Caco-2 (cell line): Measurements from ENCODE around the gene LRRC7. TPM values are rescaled to one million over a fixed set of nuclear protein-coding genes. Genes with fewer than 3 reads are reported as not detected.

Experiments
- BruUV-seq: library from RNA; stranded (reverse); fragments of 400-500 nt; replicated peaks from 2 replicates; lab custom pipeline; 2021; lab: Mats Ljungman, UMichigan
- CTCF ChIA-PET: fragments of 300-600 bp; sonication (Branson Sonifier 250); formaldehyde crosslinking; loops from one replicate; lab custom pipeline; 2022; ENCODE audit warnings: antibody characterized with exemption; lab: Charles Lee
- POLR2A ChIA-PET: fragments of 300-600 bp; sonication (Branson Sonifier 250); formaldehyde crosslinking; loops from one replicate; lab custom pipeline; 2022; ENCODE audit warnings: antibody characterized with exemption; lab: Charles Lee
- DNase-seq, 2 experiments: peaks; one replicate each; pipeline versions ENCODE4 v3.0.0 to v3.0.0-alpha.2; 2020 to 2022
- H3K27me3 ChIP-seq: replicated peaks from 2 replicates; pipeline ENCODE4 v1.6.0; 2011; ENCODE audit warnings: low read length; ENCODE audit not compliant: control insufficient read depth, insufficient read depth
- H3K36me3 ChIP-seq: 2 replicates; pipeline ENCODE4 v1.5.1; 2011; ENCODE audit warnings: low read length; ENCODE audit not compliant: control insufficient read depth, insufficient read depth
- H3K4me1 ChIP-seq: fragments of 250-450 bp; sonication (Bioruptor Pico); 2 replicates; pipeline ENCODE4 v1.5.1; 2020; ENCODE audit warnings: mild to moderate bottlenecking
- H3K4me3 ChIP-seq: 2 replicates; pipeline ENCODE4 v1.5.1; 2011; ENCODE audit warnings: low read depth, mild to moderate bottlenecking, control low read depth, low read length
- H3K9me3 ChIP-seq: fragments of 250-450 bp; sonication (Bioruptor Pico); 2 replicates; pipeline ENCODE4 v1.5.1; 2020; ENCODE audit warnings: mild to moderate bottlenecking, moderate library complexity
- H3K27ac Mint-ChIP-seq: one replicate; pipeline ENCODE4 v1.8.0; 2022; ENCODE audit warnings: mixed read lengths; ENCODE audit not compliant: unreplicated experiment
- H3K27me3 Mint-ChIP-seq: one replicate; pipeline ENCODE4 v1.8.0; 2022; ENCODE audit warnings: mixed read lengths; ENCODE audit not compliant: insufficient read depth, unreplicated experiment
- H3K36me3 Mint-ChIP-seq: one replicate; pipeline ENCODE4 v1.8.0; 2022; ENCODE audit warnings: mild to moderate bottlenecking, mixed read lengths; ENCODE audit not compliant: insufficient read depth, unreplicated experiment
- H3K4me1 Mint-ChIP-seq: one replicate; pipeline ENCODE4 v1.8.0; 2022; ENCODE audit warnings: low read depth, mixed read lengths; ENCODE audit not compliant: unreplicated experiment
- H3K4me3 Mint-ChIP-seq: one replicate; pipeline ENCODE4 v1.8.0; 2022; ENCODE audit warnings: mild to moderate bottlenecking, moderate library complexity, mixed read lengths; ENCODE audit not compliant: unreplicated experiment
- H3K9me3 Mint-ChIP-seq: one replicate; pipeline ENCODE4 v1.8.0; 2022; ENCODE audit warnings: mixed read lengths; ENCODE audit not compliant: unreplicated experiment
- intact Hi-C: fragments of 100-400 bp; cut with micrococcal nuclease; formaldehyde crosslinking; loops from one replicate; pipeline ENCODE4 v1.10.0; 2022; ENCODE audit not compliant: unreplicated experiment
- total RNA-seq: library from RNA; stranded (reverse); gene quantifications from 2 replicates; pipeline ENCODE4 v1.2.3, GENCODE V29; 2022
- TF ChIP-seq, protein P1 (sequence below), 2 experiments: fragments of 200-600 bp in 1 of 2; IDR thresholded peaks; 1 replicate in 1 of 2; 2 replicates in 1 of 2; pipeline versions ENCODE4 v1.5.1 to v1.8.0; 2011 to 2022; ENCODE audit warnings: antibody characterized with exemption in 1 of 2, control low read depth in 1 of 2, inconsistent platforms in 1 of 2, low read depth in 1 of 2, low read length in 1 of 2, mild to moderate bottlenecking in 1 of 2, moderate library complexity in 1 of 2; ENCODE audit not compliant: insufficient read depth in 1 of 2, severe bottlenecking in 1 of 2, unreplicated experiment in 1 of 2

LRRC7 gene
- total RNA-seq, 1 experiment from 2014 or later: 8.5 TPM

DNA sequence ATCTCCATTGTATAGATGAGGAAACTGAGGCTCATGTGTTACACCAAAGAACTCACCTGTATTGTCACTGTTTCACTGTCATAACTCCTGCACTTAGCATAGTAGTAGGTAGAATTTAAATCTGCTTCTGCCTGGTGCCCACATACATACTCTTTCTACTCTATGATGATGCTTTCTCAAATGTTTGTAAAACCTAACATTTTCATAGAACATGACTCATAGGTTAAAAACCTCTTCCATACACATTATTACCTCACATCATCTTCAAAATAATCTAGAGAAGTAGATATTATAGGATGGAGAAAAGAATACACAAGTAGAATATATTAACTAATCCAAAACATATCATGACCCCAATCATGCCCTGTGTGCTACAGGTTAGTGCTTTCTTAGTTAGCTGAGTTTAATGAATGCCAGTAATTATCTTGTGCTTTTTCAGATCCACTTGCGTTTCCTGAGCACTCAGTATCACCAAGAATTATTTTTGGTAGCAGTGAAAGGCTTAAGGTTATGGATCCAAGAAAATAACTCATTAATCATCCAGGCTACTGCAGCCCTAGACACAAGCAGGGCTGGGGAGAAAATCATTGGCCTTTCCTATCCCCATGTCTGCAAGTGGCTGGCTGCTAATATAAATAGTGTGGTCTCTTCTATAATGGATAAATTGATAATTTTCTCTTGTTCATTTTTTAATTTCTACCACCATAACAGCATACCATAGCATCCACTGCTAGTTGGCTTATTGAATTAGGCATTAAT, 480.8 kb downstream of the LRRC7 start:
- no peaks in the 10 kb centered on the region for H3K36me3 ChIP-seq
- no TSS peak for BruUV-seq
- H3K4me3 Mint-ChIP-seq: no peak overlapping the region
- H3K9me3 ChIP-seq: no peaks in the 10 kb centered on the region
- intact Hi-C loops: no loop called here
- H3K9me3 Mint-ChIP-seq: no peaks in the 10 kb centered on the region
- H3K4me3 ChIP-seq: no peak overlapping the region
- no peaks in the 10 kb centered on the region for H3K27me3 Mint-ChIP-seq
- H3K36me3 Mint-ChIP-seq: no peaks in the 10 kb centered on the region
- no peaks in the 10 kb centered on the region for H3K4me1 Mint-ChIP-seq
- H3K27ac Mint-ChIP-seq: no peak overlapping the region
- no peaks in the 10 kb centered on the region for H3K27me3 ChIP-seq
- TF ChIP-seq, protein P1, sequence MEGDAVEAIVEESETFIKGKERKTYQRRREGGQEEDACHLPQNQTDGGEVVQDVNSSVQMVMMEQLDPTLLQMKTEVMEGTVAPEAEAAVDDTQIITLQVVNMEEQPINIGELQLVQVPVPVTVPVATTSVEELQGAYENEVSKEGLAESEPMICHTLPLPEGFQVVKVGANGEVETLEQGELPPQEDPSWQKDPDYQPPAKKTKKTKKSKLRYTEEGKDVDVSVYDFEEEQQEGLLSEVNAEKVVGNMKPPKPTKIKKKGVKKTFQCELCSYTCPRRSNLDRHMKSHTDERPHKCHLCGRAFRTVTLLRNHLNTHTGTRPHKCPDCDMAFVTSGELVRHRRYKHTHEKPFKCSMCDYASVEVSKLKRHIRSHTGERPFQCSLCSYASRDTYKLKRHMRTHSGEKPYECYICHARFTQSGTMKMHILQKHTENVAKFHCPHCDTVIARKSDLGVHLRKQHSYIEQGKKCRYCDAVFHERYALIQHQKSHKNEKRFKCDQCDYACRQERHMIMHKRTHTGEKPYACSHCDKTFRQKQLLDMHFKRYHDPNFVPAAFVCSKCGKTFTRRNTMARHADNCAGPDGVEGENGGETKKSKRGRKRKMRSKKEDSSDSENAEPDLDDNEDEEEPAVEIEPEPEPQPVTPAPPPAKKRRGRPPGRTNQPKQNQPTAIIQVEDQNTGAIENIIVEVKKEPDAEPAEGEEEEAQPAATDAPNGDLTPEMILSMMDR (IDR thresholded peaks at IDR 0.05; ENCODE audit: insufficient read depth in 1 of 2, low read depth in 1 of 2, low read length in 1 of 2, severe bottlenecking in 1 of 2, unreplicated experiment in 1 of 2): no peak
- no peak for DNase-seq
- CTCF ChIA-PET: no interaction called here
- no peaks in the 10 kb centered on the region for H3K4me1 ChIP-seq
- POLR2A ChIA-PET: no interaction called here

GRCh38 chr1:70051926-70052325, 484.2 kb downstream of the LRRC7 start:
- Histone ChIP-seq H3K27me3 (no peaks in the 10 kb centered on the region), H3K4me1 (no peaks in the 10 kb centered on the region), H3K4me3 (no peak overlapping the region), H3K9me3 (no peaks in the 10 kb centered on the region), H3K36me3 (no peaks in the 10 kb centered on the region)
- Mint-ChIP-seq H3K27me3 (no peaks in the 10 kb centered on the region), H3K27ac (no peak overlapping the region), H3K9me3 (no peaks in the 10 kb centered on the region), H3K4me3 (no peak overlapping the region), H3K4me1 (no peaks in the 10 kb centered on the region), H3K36me3 (no peaks in the 10 kb centered on the region)
- DNase-seq: no peak
- ChIA-PET CTCF (no interaction called here), POLR2A (no interaction called here)
- intact Hi-C loops: no loop called here
- no TSS peak for BruUV-seq
- TF ChIP-seq, protein P1 (IDR thresholded peaks at IDR 0.05; ENCODE audit: insufficient read depth in 1 of 2, low read depth in 1 of 2, low read length in 1 of 2, severe bottlenecking in 1 of 2, unreplicated experiment in 1 of 2): no peak

- no peak overlapping the region for H3K4me3 ChIP-seq
- no TSS peak for BruUV-seq
- Mint-ChIP-seq H3K36me3 (no peaks in the 10 kb centered on the region), H3K27ac (no peak overlapping the region), H3K4me3 (no peak overlapping the region), H3K27me3 (peaks cover 3% of the 10 kb centered on the region), H3K4me1 (no peaks in the 10 kb centered on the region), H3K9me3 (no peaks in the 10 kb centered on the region)
- POLR2A ChIA-PET: no interaction called here
- no peaks in the 10 kb centered on the region for H3K4me1 ChIP-seq
- no peaks in the 10 kb centered on the region for H3K9me3 ChIP-seq
- intact Hi-C loops: no loop called here
- DNase-seq: no peak
- TF ChIP-seq, protein P1 (IDR thresholded peaks at IDR 0.05; ENCODE audit: insufficient read depth in 1 of 2, low read depth in 1 of 2, low read length in 1 of 2, severe bottlenecking in 1 of 2, unreplicated experiment in 1 of 2): no peak
- H3K36me3 ChIP-seq: no peaks in the 10 kb centered on the region
- H3K27me3 ChIP-seq: no peaks in the 10 kb centered on the region
- CTCF ChIA-PET: no interaction called here
Measured at GRCh38 chr1:70057500-70057899, 489.8 kb downstream of the LRRC7 start.
